Stimulated activated CD8-positive, alpha-beta memory T cell treated with anti-CD3 and anti-CD28 coated beads, Interleukin-15, amount 100 ng/mL, for 4 hours (primary cell): Measurements from ENCODE around the gene STRIT1.
"Not testable (repeated sequence)": the region's sequence is repeated elsewhere in the genome, so short reads cannot be mapped to it uniquely, and the experiment has no call there.

Source experiments
- DNase-seq, 2 donors: peaks; one replicate each; pipeline ENCODE4 v3.0.0-alpha.2; 2020; ENCODE audit warnings: low read depth in 2 of 2

The STRIT1 gene

GRCh38 chr3:155270485-155271342 lies 22.8 kb downstream of the STRIT1 start:
- DNase-seq, result no peak

- no peak for DNase-seq
Measured at GRCh38 chr3:155270063-155270462, 23.4 kb downstream of the STRIT1 start.

- not testable (repeated sequence) for DNase-seq
Measured at GRCh38 chr3:155262855-155263254, 30.6 kb downstream of the STRIT1 start.

GRCh38 chr3:155262295-155262694 lies 31.2 kb downstream of the STRIT1 start:
- no peak for DNase-seq

- no peak for DNase-seq
Measured at GRCh38 chr3:155254445-155254844, 39.0 kb downstream of the STRIT1 start.

- no peak for DNase-seq
Measured at GRCh38 chr3:155252535-155252934, 40.9 kb downstream of the STRIT1 start.

- DNase-seq, result no peak
Measured at GRCh38 chr3:155252021-155252420, 41.5 kb downstream of the STRIT1 start.

GRCh38 chr3:155248531-155249187 lies 44.8 kb downstream of the STRIT1 start:
- no peak for DNase-seq

- no peak for DNase-seq
Measured at GRCh38 chr3:155244699-155245098, 48.8 kb downstream of the STRIT1 start.

GRCh38 chr3:155244216-155244615 lies 49.3 kb downstream of the STRIT1 start:
- no peak for DNase-seq

GRCh38 chr3:155243512-155243921 lies 50.0 kb downstream of the STRIT1 start:
- no peak for DNase-seq

GRCh38 chr3:155242342-155242741 lies 51.1 kb downstream of the STRIT1 start:
- no peak for DNase-seq

- DNase-seq, result no peak
Measured at GRCh38 chr3:155241579-155241978, 51.9 kb downstream of the STRIT1 start.
